HCT116 (cell line): ENCODE data around the gene AIM2. TPM values are rescaled to one million over a fixed set of nuclear protein-coding genes. Genes with fewer than 3 reads are reported as not detected.

Experiments
- ATAC-seq: fragments of 200-7000 bp; cut with Tn5 transposase; 2 replicates; pipeline ENCODE4 v1.9.1; 2020; ENCODE audit warnings: mild to moderate bottlenecking, moderate library complexity
- BruUV-seq: library from RNA; stranded (reverse); fragments of 400-500 nt; replicated peaks from 2 replicates; lab custom pipeline; 2021; lab: Mats Ljungman, UMichigan
- CTCF ChIA-PET: fragments of 300-600 bp; sonication (Branson Sonifier 250); formaldehyde crosslinking; loops from one replicate; lab custom pipeline; 2021; ENCODE audit warnings: antibody characterized with exemption; lab: Charles Lee
- POLR2A ChIA-PET: fragments of 300-600, 350-600 bp; sonication (Branson Sonifier 250); formaldehyde crosslinking; loops from one replicate; lab custom pipeline; 2021; ENCODE audit warnings: antibody characterized with exemption; lab: Charles Lee
- RAD21 ChIA-PET, 2 experiments: fragments of 300-600 bp; sonication (Branson Sonifier 250); formaldehyde crosslinking; loops; one replicate each; lab custom pipeline; 2023; ENCODE audit warnings: low total read pairs in 2 of 2; ENCODE audit not compliant: uncharacterized antibody in 2 of 2, unreplicated experiment in 2 of 2, low non-redundant PET in 1 of 2; lab: Charles Lee
- DNase-seq: peaks from one replicate; pipeline ENCODE4 v3.0.0-alpha.2; 2010; ENCODE audit warnings: low read depth, low spot score
- H2AFZ ChIP-seq: fragments of 200-600 bp; shearing (Covaris generic), sonication (generic); 2 replicates; pipeline ENCODE4 v1.6.1; 2017; ENCODE audit warnings: low read depth, mixed run types, mixed read lengths, antibody characterized with exemption, low read length; ENCODE audit not compliant: poor library complexity, severe bottlenecking
- H3K27ac ChIP-seq: 2 replicates; pipeline ENCODE4 v1.5.1; 2012; ENCODE audit warnings: low read depth, low read length
- H3K27me3 ChIP-seq: fragments of 200-600 bp; sonication (generic); 2 replicates; pipeline ENCODE4 v1.6.1; 2016; ENCODE audit warnings: mixed run types, low read length, mixed read lengths; ENCODE audit not compliant: insufficient read depth
- H3K36me3 ChIP-seq, 2 experiments: fragments of 200-500 bp in 1 of 2; fragments of 200-600 bp in 1 of 2; sonication (Bioruptor generic) in 1 of 2; sonication (generic) in 1 of 2; 2 replicates each; pipeline versions ENCODE4 v1.5.1 to v1.6.1; 2014 to 2016; ENCODE audit warnings: low read length in 2 of 2, inconsistent platforms in 1 of 2, mixed read lengths in 1 of 2, mixed run types in 1 of 2; ENCODE audit not compliant: insufficient read depth in 2 of 2, control insufficient read depth in 1 of 2
- H3K4me1 ChIP-seq, 2 experiments: fragments of 200-600 bp in 1 of 2; sonication (generic) in 1 of 2; 2 replicates each; pipeline versions ENCODE4 v1.5.1 to v1.6.1; 2012 to 2017; ENCODE audit warnings: low read length in 2 of 2, inconsistent platforms in 1 of 2, mild to moderate bottlenecking in 1 of 2, mixed read lengths in 1 of 2, mixed run types in 1 of 2, moderate library complexity in 1 of 2; ENCODE audit not compliant: insufficient read depth in 2 of 2, control insufficient read depth in 1 of 2
- H3K4me2 ChIP-seq: fragments of 200-600 bp; sonication (generic); 2 replicates; pipeline ENCODE4 v1.6.1; 2017; ENCODE audit warnings: mixed run types, low read length, mixed read lengths
- H3K4me3 ChIP-seq, 2 experiments: fragments of 200-600 bp in 1 of 2; sonication (generic) in 1 of 2; replicated peaks in 1 of 2; 2 replicates each; pipeline ENCODE4 v1.5.1; 2011 to 2016; ENCODE audit warnings: low read length in 2 of 2, control low read depth in 1 of 2, low read depth in 1 of 2, mild to moderate bottlenecking in 1 of 2, mixed read lengths in 1 of 2, mixed run types in 1 of 2
- H3K79me2 ChIP-seq: fragments of 200-600 bp; sonication (generic); 2 replicates; pipeline ENCODE4 v1.6.1; 2017; ENCODE audit warnings: mild to moderate bottlenecking, mixed run types, low read length, moderate library complexity, mixed read lengths; ENCODE audit not compliant: insufficient read depth
- H3K9ac ChIP-seq: fragments of 200-600 bp; sonication (generic); 2 replicates; pipeline ENCODE4 v1.6.1; 2016; ENCODE audit warnings: low read length, mixed read lengths
- H3K9me2 ChIP-seq: fragments of 200-600 bp; sonication (generic), shearing (Covaris generic); 2 replicates; pipeline ENCODE4 v1.6.1; 2017; ENCODE audit warnings: mixed run types, mild to moderate bottlenecking, moderate library complexity; ENCODE audit not compliant: insufficient read depth
- H3K9me3 ChIP-seq, 2 experiments: fragments of 200-500 bp in 1 of 2; fragments of 200-600 bp in 1 of 2; sonication (Bioruptor generic) in 1 of 2; sonication (generic) in 1 of 2; 2 replicates each; pipeline ENCODE4 v1.6.1; 2014 to 2017; ENCODE audit warnings: low read length in 2 of 2, mixed read lengths in 2 of 2, inconsistent platforms in 1 of 2, low read depth in 1 of 2, mild to moderate bottlenecking in 1 of 2, mixed run types in 1 of 2, moderate library complexity in 1 of 2; ENCODE audit not compliant: control insufficient read depth in 1 of 2, insufficient read depth in 1 of 2
- H4K20me1 ChIP-seq: fragments of 200-600 bp; sonication (generic), shearing (Covaris generic); 2 replicates; pipeline ENCODE4 v1.6.1; 2017; ENCODE audit warnings: mixed run types, mild to moderate bottlenecking, moderate library complexity; ENCODE audit not compliant: insufficient read depth
- CBX3 ChIP-seq: IDR thresholded peaks from 2 replicates; pipeline ENCODE4 v1.6.1; 2012; ENCODE audit warnings: low read depth
- CTCF ChIP-seq, 3 experiments: fragments of 200-600 bp in 1 of 3; sonication (generic) in 1 of 3; IDR thresholded peaks in 2 of 3; conservative IDR thresholded peaks in 1 of 3; 2 replicates each; pipeline ENCODE4 v1.5.1; 2012 to 2017; ENCODE audit warnings: low read depth in 2 of 3, low read length in 2 of 3, antibody characterized with exemption in 1 of 3, borderline replicate concordance in 1 of 3, control low read depth in 1 of 3, mild to moderate bottlenecking in 1 of 3, mixed read lengths in 1 of 3, mixed run types in 1 of 3, moderate library complexity in 1 of 3; ENCODE audit not compliant: insufficient read depth in 1 of 3
- EGR1 ChIP-seq: IDR thresholded peaks from 2 replicates; pipeline ENCODE4 v1.6.1; 2012; ENCODE audit warnings: low read depth
- FOSL1 ChIP-seq: IDR thresholded peaks from 2 replicates; pipeline ENCODE4 v1.6.1; 2012; ENCODE audit warnings: low read depth
- POLR2A ChIP-seq: IDR thresholded peaks from 2 replicates; pipeline ENCODE4 v1.7.0; 2011; ENCODE audit warnings: borderline replicate concordance; ENCODE audit not compliant: insufficient read depth, insufficient read length; ENCODE audit errors: extremely low read depth
- SP1 ChIP-seq: IDR thresholded peaks from 2 replicates; pipeline ENCODE4 v1.6.1; 2012; ENCODE audit warnings: low read depth
- SRF ChIP-seq: IDR thresholded peaks from 2 replicates; pipeline ENCODE4 v1.6.1; 2012; ENCODE audit warnings: low read depth
- intact Hi-C: fragments of 100-400 bp; cut with micrococcal nuclease; formaldehyde crosslinking; loops from 2 replicates; pipeline ENCODE4 v1.10.0; 2022
- total RNA-seq: library from RNA; stranded (reverse); gene quantifications from one replicate; pipeline ENCODE4 v1.2.1, GENCODE V29; 2021; ENCODE audit not compliant: unreplicated experiment

Gene AIM2
- total RNA-seq, 1 experiment from 2014 or later = not detected

GRCh38 chr1:159058751-159059150 lies 17.8 kb downstream of the AIM2 start:
- no peak for TF ChIP-seq EGR1
- TF ChIP-seq SP1 = no peak
- no peak for TF ChIP-seq SRF
- no peak for TF ChIP-seq FOSL1
- TF ChIP-seq CBX3 = no peak
- TF ChIP-seq, all 23 proteins: peak for 0
- Histone ChIP-seq H3K79me2 (no peaks in the 10 kb centered on the region), H3K9ac (no peak overlapping the region), H3K27me3 (peaks cover 8% of the 10 kb centered on the region), H3K9me2 (no peaks in the 10 kb centered on the region), H3K4me2 (no peak overlapping the region), H2AFZ (no peak overlapping the region), H3K4me1 (no peaks in the 10 kb centered on the region), H3K9me3 (no peaks in the 10 kb centered on the region), H3K4me3 (no peak overlapping the region), H4K20me1 (no peaks in the 10 kb centered on the region), H3K27ac (no peak overlapping the region), H3K36me3 (no peaks in the 10 kb centered on the region)
- ATAC-seq (no peak), DNase-seq (no peak)
- ChIA-PET POLR2A (no interaction called here), CTCF (interaction anchor here (1.0 kb wide), 1 partner anchor 10 kb away, joined by 3 read pairs; no protein-coding TSS in a partner anchor), RAD21 (no interaction called here)
- intact Hi-C loops = no loop called here
- no TSS peak for BruUV-seq

GRCh38 chr1:159056069-159056698 lies 20.4 kb downstream of the AIM2 start:
- Histone ChIP-seq H3K4me3 (no peak overlapping the region), H3K4me2 (no peak overlapping the region), H3K36me3 (no peaks in the 10 kb centered on the region), H2AFZ (no peak overlapping the region), H4K20me1 (no peaks in the 10 kb centered on the region), H3K79me2 (no peaks in the 10 kb centered on the region), H3K9me2 (no peaks in the 10 kb centered on the region), H3K4me1 (no peaks in the 10 kb centered on the region), H3K9me3 (no peaks in the 10 kb centered on the region), H3K9ac (no peak overlapping the region), H3K27ac (no peak overlapping the region), H3K27me3 (peaks cover 4% of the 10 kb centered on the region; the same call in 1 of the 2 replicates)
- intact Hi-C loops = no loop called here
- no peak for DNase-seq
- ATAC-seq = peak; percentile 67
- no TSS peak for BruUV-seq
- ChIA-PET CTCF (no interaction called here), RAD21 (no interaction called here), POLR2A (no interaction called here)
- TF ChIP-seq CTCF (IDR thresholded peaks at IDR 0.05 in 2 of 3, conservative IDR thresholded peaks at IDR 0.05 in 1 of 3; ENCODE audit: borderline replicate concordance in 1 of 3, insufficient read depth in 1 of 3, low read depth in 2 of 3, low read length in 2 of 3) (peak in 2 of 3 experiments; percentile 21 to 44; a peak in 3 of 6 replicates), SP1 (no peak), POLR2A (no peak)
